Sciatic nerve (tissue), 2 donors: ENCODE data around the gene ZNF581. TPM values are rescaled to one million over a fixed set of nuclear protein-coding genes. Genes with fewer than 3 reads are reported as not detected.

ENCODE experiments used
- ATAC-seq: fragments of 200-7000 bp; cut with Tn5 transposase; one replicate; pipeline ENCODE4 v1.9.1; 2020; ENCODE audit warnings: mild to moderate bottlenecking, moderate library complexity
- DNase-seq: peaks from one replicate; pipeline ENCODE4 v3.0.0-alpha.2; 2020; ENCODE audit warnings: low spot score
- intact Hi-C: fragments of 100-400 bp; cut with DNase I; formaldehyde crosslinking; loops from one replicate; pipeline ENCODE4 v1.14.2; 2022
- total RNA-seq: library from RNA; stranded (reverse); fragmentation: NEBNext Ultra II Directional; extraction: Animal tissue kit (Norgen Biotek cat#: 25700); gene quantifications from one replicate; pipeline ENCODE4 v1.2.1, GENCODE V29; 2021
- donor health status: DM: no; HTN: no; CAD: no.
- donor health status: DM: no; HTN: no; CAD: no.

Gene ZNF581
- total RNA-seq, 1 donor from 2014 or later, result 17.2 TPM

GRCh38 chr19:55674459-55674840 lies 31.0 kb downstream of the ZNF581 start:
- DNase-seq (no peak), ATAC-seq (no peak)
- intact Hi-C loops, result no loop called here

- intact Hi-C loops, result no loop called here
- ATAC-seq, result peak; percentile 98
Measured at GRCh38 chr19:55674841-55675660, 31.6 kb downstream of the ZNF581 start, which contains the start of gene EPN1. EPN1 (plus strand) TSS chr19:55675226; CDS start chr19:55678628, 3,402 bp downstream.

DNA sequence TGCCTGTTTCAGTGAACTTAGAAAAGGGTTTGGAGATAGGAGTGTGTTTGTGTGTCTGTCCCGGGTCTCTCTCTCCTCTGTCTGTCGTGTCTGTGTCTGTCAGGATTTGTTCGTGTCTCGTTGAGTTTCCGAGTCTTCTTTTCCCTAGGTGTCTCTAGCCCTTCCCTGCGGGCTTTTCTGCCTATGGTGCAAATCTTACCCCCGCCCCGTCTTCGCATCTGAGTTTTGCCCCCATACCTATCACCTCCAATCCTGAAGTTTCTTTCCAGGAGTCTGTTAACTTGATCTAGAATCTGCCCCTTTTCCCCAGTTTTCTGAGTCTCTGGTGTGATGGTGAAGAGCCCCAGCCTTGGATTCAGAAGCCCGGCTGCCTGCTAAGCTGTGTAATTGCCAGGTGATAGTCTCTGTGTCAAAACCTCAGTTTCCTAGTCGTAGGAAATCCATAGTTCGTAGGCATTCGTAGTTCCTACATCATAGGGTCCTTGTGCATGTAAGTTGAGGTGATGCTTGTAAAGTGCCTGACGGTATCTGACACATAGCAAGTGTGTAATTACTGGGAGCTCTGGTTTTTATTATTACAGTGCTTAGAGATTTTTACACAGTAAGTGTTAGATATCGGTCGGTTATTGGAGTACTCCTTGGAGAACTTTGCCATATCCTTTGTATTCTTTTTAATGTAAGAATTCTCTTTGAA lies 32.4 kb downstream of the ZNF581 start:
- intact Hi-C loops, result no loop called here
- ATAC-seq (no peak), DNase-seq (no peak)

More at GRCh38 chr19:55674841-55675660, 31.6 kb downstream of the ZNF581 start, which contains the start of gene EPN1:
- peak; percentile 97 for DNase-seq

GRCh38 chr19:55676383-55676782 lies 32.9 kb downstream of the ZNF581 start:
- intact Hi-C loops, result no loop called here
- ATAC-seq, result no peak
- no peak for DNase-seq

- intact Hi-C loops, result no loop called here
- DNase-seq, result no peak
- ATAC-seq, result no peak
Measured at GRCh38 chr19:55676889-55677505, 33.5 kb downstream of the ZNF581 start.

DNA sequence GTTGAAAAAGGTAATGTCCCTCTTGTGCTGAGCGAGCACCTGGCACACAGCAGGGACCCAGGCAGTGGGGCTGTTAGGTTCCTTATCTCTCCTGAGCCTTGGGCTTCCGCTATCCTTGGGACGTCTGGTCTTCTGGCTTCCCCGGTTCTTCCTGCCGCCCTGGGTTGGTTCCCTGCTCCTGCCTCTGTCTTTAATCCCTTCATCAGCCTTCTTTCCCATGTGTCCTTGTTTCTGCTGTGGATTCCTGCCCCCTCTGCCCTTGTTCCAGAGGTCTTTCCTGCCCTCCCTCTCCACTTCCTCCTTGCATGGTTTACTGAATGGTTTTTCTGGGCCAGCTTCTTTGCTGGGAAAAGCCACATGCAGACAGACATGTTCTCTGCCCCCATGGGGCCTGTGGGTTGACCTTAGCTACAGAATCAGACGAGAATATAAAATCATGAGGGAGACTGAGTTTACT lies 34.2 kb downstream of the ZNF581 start:
- DNase-seq, result no peak
- ATAC-seq, result no peak
- intact Hi-C loops, result no loop called here

DNA sequence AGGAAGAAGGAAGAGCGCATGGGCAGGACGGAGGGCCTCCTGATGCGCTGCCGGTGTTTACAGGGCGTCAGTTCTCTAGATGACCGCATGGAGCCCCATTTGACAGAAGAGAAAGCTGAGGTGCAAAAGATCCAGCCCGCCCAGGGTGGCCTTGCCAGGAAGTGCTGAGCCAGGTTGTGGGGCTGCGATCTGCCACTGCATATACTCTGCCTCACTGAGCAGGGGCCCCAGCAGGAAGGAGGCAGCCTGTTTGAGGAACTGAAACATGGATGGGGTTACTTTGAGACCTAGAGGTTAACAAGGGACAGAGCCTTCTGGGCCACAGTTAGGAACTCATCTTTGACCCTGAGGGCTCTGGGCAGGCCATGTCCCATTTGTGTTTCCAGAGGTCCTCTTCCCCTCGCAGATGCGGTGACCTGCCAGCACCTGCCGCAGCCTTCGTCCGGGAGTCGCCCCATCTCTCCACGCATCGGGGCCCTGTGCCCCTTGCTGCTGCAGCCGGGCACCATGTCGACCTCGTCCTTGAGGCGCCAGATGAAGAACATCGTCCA lies 34.7 kb downstream of the ZNF581 start:
- no peak for DNase-seq
- ATAC-seq, result peak; percentile 47
- intact Hi-C loops, result no loop called here

DNA sequence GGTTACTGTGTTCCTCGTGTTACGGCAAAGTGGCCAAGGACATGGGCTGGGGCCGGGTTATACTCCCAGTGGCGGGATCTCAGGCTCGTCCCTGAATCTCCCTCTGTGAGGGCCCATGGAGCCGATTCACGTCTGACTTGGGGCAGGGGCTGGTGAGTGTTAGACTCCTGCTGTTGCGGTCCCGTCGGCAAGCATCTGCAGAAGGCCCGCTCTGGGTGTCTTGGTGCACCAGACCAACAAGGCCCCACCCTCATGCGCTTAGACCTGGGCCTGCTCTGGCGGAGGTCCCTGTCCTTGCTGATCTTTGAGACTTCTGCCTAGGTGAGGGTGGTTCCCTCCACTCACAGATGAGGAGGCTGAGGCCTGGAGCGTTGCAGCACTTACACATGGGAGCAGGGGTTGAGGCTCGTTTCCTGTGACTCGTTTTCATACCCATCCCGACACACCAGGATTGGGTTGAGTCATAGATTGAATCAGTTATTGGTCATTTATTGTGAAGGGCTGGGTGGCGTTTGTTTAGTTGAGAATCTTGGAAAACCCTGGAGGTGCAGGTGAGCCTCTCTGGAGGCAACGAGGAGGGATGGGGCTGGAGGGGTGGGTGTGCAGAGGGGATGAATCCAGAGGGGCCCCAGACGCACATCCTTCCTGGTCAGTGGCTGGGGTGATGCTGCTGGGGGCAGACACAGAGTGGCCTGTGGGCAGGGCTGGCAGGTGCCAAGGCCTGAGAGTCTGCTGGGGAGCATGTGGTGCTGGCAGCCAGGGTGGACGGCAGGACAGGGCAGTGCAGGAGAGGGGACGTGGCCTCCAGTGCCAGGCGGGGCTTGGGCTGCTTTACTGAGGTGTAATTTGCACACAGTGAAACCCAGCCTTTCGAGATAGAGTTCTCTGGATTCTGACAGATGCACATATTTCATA lies 36.2 kb downstream of the ZNF581 start:
- no peak for ATAC-seq
- intact Hi-C loops, result no loop called here
- no peak for DNase-seq

- DNase-seq, result no peak
- intact Hi-C loops, result no loop called here
- ATAC-seq, result no peak
Measured at GRCh38 chr19:55680339-55681130, 37.1 kb downstream of the ZNF581 start.

- ATAC-seq (no peak), DNase-seq (no peak)
Measured at GRCh38 chr19:55681131-55682092, 38.0 kb downstream of the ZNF581 start.

GRCh38 chr19:55683449-55684261 lies 40.2 kb downstream of the ZNF581 start:
- no peak for ATAC-seq
- intact Hi-C loops, result no loop called here
- no peak for DNase-seq

More at GRCh38 chr19:55681131-55682092, 38.0 kb downstream of the ZNF581 start:
- intact Hi-C loops, result no loop called here

DNA sequence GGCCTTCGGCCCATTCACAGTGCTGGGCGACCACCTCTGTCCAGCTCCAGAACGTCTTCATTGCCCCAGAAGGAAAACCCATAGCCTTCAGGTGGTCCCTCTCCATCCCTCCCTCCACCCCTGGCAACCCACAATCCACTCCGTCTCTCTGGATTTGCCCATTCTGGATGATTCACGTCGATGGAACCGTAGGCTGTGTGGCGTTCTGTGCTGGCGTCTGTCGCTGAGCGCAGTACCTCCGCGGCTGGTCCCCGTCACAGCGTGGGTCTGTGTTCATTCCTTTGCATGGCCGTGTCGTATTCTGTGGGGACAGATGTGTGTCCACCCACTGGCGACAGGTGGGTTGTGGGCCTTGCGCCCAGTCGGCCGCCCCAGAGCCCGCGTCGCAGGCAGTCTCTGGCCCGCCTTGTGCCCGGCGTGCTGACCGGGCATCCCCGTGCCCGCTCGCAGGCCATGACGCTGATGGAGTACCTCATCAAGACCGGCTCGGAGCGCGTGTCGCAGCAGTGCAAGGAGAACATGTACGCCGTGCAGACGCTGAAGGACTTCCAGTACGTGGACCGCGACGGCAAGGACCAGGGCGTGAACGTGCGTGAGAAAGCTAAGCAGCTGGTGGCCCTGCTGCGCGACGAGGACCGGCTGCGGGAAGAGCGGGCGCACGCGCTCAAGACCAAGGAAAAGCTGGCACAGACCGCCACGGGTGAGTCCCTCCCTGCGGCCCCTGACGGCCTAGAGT lies 41.7 kb downstream of the ZNF581 start:
- DNase-seq, result no peak
- intact Hi-C loops, result no loop called here

GRCh38 chr19:55685776-55686175 lies 42.3 kb downstream of the ZNF581 start:
- ATAC-seq (no peak), DNase-seq (no peak)
- intact Hi-C loops, result no loop called here

More for the DNA sequence above, 41.7 kb downstream of the ZNF581 start:
- no peak for ATAC-seq

DNA sequence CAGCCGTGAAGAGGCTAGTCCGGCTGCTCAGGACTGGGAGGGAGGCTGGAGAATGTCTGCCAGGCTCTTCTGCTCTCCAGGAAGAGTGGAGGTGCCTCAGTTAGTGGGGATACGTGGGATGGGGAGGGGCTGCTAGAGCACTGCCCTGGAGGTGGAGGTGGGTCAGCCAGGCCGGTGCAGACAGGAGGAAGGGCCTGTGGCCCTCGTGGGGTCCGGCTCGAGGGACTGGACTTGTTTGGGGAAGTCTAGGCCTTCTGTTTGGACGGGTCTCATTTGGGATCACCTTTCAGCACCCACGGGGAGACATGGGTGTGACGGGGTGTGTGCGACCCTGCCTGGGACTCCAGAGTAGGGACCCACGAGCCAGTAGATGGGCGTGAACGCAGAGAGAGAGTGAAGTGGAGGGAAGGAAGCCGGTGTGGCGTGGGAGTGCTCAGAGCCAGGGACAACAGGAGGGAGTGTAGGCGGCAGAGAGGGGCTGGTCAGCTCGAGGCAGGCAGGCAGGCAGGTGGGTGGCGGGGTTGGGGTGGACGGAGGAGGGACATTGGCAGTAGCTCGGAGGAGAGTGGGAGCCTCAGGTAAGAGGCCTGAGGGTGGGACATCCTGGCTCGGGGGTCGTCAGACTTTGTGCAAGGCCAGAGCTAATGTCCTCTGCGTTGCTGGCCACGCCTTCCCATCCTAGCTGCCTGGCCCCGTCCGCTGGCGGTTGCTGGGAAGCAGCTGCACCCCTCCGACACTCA lies 43.0 kb downstream of the ZNF581 start:
- ATAC-seq (no peak), DNase-seq (no peak)
- intact Hi-C loops, result no loop called here
